NCI-H1417 treated with DMSO at 0.1 percent for 48 hours (cell line): Measurements from ENCODE around the gene VILL.

ENCODE experiments used
- DNase-seq: peaks from one replicate; lab custom pipeline; 2025; lab: John Stamatoyannopoulos, UW

Gene VILL

DNA sequence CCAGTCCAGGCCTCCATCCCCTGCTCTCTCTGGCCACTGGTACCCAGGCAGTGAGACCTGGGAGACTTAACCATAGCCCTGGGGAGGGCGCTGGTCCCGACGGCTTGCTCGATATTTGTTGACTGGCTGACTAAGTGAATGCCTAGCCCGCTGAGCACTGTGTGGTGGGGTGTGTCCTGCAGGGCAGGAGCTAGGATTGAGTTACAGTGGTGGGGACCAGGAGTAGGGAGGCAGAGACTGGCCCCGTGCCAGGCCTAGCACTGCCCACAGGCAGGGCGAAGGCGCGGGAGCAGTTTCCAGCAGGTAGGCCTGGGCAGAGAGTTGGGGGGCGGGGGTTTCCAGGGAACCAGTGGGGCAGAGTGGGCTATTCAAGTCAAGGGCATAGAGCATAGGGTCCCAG, at the start of gene VILL:
VILL (plus strand) TSS at position 260 of the 400 bp plus-strand sequence. CDS start 2,887 bp downstream, outside the sequence.
- DNase-seq = no peak

DNA sequence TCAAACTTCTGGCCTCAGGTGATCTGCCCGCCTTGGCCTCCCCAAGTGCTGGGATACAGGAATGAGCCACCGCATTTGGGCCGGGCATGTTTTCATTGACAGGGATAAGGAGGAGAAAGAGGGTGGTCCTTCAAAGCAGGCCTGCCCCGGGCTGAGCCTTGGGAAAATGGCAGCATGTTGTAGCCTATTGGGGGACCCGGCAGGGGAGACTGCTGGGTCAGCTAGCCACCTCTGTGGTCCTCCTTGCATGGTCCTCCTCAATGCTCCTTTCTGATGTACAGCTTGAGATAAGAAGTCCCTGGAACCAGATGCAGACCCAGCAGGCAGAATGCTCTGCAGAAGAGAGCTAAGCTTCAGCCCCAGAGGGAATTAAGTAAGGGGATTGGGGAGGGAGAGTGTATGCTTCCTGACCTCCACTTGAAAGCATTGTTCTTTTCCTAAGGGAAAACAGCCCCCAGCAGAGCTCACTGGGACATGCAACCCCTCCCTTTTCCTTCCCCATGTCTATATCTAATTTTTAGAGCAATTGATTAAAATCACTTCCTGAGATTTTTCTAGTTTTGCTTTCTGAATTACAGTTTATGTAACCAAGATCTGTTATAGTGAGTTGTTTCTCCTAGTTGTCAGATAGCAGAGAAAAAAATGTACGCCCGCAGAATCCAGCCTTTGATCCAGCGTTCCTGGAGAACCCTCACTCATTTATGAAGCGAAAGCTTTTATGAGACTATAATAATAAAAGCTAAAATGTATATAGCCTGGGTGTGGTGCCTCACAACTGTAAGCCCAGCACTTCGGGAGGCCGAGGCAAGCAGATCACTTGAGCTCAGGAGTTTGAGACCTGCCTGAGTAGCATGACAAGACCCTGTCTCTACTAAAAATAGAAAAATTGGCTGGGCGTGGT, 48.7 kb upstream of the VILL start:
- DNase-seq = no peak

DNA sequence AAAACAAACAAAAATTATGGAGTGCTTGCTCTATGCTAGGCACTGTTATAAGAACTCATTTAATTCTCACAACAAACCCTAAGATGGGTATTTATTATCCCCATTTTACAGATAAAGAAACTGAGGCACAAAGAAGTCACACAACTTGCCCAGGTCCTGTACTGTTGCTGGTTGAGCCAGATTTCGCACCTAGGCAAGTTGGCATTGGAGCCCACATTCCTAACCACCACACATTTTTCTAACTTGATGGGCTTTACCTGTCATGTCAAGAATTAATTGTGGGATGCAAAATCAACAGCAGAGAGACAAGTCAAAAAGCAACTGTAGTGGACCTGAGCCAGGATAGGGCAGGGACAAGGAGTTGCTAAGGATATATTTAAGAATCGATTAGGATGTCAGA, 47.9 kb upstream of the VILL start:
- DNase-seq = no peak

DNA sequence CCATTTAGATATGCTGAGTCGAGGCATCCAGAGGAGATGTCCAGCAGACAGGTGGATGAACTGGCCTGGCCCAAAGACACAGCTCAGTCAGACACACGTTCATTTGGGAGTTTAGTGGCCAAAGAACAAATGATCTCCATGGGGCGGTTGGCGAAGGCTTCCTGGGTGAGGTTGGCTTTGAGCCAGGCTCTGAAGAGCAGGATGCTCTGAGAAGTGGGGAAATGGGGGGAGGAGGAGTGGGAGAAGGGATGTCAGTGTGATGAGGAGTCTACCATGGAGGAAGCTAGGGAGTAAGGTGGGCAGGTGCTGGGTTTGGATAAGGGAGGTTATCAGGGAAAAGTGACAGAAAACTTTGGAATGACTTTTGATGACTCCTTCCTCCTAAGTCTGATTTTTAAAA, 47.5 kb upstream of the VILL start:
- DNase-seq = no peak

DNA sequence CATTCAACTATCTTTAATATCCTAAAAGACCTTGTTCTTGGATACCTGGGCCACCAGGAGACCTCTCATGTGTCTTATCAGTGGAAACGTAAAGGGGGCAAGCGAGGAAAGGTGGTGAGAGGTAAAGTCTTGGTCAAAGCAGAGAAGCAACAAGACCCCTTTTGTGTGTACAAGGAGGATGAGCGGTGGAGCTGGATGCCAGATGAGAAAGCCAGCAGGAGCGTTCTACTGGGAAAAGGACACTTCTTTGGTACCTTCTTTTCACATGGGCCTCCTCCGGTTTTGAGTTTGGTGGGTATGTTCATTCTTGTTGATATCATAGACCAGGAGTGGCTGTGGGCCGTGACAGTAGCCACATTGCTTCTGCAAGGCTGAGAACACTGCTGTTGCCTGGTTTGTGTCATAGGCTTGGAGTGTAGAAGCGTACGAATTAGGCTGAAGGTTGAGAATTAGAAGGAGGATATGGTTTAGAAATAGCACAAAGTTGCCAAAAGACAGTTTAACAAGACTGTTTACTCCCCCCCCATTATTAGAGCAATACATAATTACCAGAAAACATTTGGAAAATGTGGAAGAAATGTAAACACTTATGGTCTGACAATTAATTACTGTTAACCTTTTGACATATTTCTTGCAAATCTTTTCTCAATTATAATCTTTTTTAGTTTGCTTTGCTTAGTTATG, 46.8 kb upstream of the VILL start:
- DNase-seq = no peak

GRCh38 chr3:37944391-37944842, 46.2 kb upstream of the VILL start:
- DNase-seq = no peak

- DNase-seq = no peak
These were observed 45.3 kb upstream of the VILL start for GRCh38 chr3:37945156-37945806.

- no peak for DNase-seq
These were observed 44.6 kb upstream of the VILL start for GRCh38 chr3:37945807-37946530.

DNA sequence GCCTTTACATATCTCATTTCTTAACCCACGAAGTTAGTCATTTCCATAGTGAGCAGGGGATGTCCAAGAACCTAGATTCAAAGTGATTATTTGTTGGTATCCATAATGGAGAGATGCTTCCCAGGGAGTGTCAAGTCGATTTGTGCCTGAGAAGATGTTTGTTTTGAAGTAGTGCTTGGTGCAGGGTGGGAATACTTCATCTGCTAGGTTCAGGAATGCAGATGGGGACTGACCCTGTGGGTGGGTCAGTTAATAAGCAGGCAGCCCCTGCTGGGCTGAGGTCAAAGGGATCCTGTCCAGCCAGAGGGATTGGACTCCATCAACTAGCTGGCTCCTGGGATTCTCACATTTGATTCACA, 44.1 kb upstream of the VILL start:
- no peak for DNase-seq

DNA sequence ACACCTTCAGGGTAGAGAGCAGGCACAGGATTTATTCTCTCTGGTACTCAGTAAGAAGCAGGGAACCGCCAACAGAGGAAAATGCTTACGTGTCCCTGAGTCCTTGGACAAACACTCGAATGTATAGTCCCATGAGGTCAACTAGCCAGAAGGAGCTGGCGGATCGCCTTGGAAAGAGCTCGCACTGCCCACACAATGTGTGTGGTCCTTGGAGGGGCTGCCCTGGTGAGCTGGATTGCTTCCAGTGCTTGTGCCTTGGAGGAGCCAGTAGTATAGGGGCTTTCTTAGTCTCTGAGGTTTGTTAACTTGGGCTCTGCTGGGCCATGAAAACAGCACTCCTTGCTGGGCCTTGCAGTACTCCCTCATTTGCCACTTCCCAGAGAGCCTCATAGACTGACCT, 40.7 kb upstream of the VILL start:
- no peak for DNase-seq

GRCh38 chr3:37952564-37952963, 38.0 kb upstream of the VILL start:
- DNase-seq = no peak

- no peak for DNase-seq
These were observed 37.4 kb upstream of the VILL start for GRCh38 chr3:37953226-37953625.

DNA sequence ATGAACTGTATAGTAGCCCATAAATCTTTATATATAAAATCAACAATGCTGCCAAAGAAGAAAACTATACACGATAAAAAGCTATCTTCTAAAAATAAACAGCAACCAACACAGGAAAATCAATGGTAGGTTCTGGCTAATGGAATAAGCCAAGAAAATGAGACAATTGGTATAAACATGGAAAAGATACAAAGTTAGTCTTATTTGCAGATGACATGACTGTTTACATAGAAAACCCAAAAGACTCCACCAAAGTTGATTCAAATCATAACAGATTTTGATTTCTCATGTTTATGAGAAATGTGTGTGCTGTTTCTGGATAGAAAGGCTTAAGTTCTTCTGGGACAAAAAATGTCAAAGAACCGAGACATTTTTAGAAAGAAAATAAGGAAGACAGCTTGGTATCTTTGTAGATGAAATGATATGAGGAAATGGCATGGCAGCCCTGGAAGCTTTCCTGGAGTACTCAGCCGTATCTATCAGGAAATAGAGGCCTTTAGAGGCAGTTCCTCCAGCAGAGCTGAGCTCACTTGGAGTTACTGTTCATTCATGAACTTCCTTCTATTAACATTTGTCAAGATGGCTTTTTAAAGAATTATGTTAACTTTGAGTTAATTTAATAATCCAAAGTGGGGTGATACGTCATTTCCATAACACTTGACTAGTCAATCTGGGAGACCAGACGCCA, 36.7 kb upstream of the VILL start:
- no peak for DNase-seq

DNA sequence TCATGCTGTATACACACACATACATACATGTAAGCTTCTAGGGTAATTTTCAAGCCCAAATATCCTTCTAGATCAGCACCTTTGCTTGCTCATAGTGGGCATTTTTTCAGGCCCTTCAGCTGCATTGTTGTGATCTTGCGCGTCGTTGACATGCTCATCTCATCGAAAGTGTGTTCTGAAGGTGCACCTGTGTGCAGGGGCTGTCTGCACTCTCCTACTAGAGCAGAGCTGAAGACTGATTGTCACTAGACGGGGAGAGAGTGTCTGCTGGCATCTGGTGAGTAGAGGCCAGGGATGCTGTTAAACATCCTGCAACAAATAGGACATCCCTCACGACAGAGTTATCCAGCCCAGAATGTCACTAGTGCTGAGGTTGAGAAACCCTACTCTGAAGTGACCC, 35.7 kb upstream of the VILL start:
- DNase-seq = no peak

GRCh38 chr3:37955918-37956707, 34.5 kb upstream of the VILL start:
- DNase-seq = no peak

DNA sequence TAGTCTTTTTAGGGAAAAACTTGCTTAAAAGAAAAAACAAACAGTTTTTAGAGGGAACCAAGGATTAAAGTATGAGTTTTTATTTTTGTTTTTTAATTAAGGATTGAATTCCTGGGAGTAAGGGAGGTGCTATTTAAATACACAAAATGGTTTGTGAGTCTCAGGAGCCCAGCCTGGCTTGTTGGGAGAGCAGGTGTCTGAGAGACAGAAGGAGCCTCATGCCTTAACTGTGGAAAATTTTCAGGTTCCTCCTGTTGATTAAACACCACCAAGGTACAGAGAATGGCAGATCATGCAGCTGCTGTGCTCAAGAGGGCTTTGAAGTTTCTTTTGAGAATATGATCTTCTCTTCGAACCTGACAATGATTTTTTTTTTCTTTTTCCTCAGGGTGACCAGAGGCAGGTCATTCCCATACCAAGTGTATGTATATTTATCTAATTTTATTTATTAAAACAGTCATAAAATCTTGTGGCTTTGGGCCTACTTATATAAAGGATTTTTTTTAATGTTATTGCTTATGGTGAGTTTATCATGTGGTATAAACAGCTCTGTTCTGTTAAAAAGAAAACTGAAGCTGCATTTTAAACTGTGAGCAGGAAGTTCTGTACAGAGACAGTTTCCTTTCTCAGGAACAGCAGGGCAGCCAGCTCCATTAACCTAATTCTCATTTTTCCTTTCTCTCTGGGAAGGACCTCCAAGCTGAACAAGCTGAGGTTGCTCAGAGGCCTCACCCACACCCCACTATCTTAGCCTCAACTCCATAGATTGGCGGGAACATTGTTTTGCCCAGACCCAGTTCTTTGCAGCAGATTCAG, 33.7 kb upstream of the VILL start:
- DNase-seq = no peak

- DNase-seq = no peak
These were observed 33.0 kb upstream of the VILL start for GRCh38 chr3:37957539-37957936.

DNA sequence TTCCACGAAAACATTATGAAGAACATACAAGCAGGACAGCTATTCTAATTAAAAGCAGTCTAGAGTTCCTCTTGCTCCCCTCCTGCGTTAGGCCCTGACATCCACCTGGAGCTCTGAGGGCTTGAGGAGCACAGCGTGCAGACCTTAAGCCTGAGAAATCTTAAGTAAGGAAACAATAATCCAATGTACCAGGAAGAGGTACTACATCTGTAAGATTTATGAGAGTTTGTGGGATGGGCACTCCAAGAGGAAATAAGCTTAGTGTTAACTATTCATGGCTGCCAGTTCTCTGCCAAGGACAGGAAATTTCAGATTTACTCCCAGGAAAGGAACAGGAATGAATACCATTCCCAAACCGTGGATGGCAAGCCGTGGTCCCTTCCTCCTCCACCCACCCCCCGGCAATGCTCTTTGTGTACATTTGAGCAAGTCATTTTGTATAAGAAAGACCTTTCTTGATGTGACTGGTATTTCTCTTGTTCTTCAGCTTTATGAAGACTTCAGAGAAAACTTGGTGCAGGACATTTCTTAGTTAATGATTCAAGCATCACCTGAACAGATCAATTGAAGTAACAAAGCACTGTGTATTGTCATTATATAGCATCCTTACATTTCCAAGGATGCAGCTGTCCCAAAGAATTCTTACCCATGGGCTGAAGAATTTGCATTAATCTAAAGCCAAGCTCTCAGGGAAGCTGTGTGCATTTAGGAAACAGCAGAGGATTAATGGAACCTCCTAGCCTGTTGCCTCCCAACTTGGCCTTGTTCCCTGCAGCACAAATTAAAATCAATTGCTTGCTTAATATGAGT, 28.8 kb upstream of the VILL start:
- no peak for DNase-seq

GRCh38 chr3:37963016-37963415, 27.6 kb upstream of the VILL start:
- no peak for DNase-seq
